GM12864 (cell line): ENCODE data around the gene ERAP2.
A peak's percentile ranks its signal among the peaks of the same experiment; 100 is the strongest.

ENCODE experiments used
- DNase-seq: peaks from one replicate; pipeline ENCODE4 v3.0.0-alpha.2; 2011; ENCODE audit warnings: low read depth
- H3K4me3 ChIP-seq: 2 replicates; pipeline ENCODE4 v1.5.1; 2011; ENCODE audit warnings: mild to moderate bottlenecking, low read depth, low read length, control low read depth
- TF ChIP-seq, protein P1 (sequence below): IDR thresholded peaks from 2 replicates; pipeline ENCODE4 v1.5.1; 2011; ENCODE audit warnings: low read depth, mild to moderate bottlenecking, moderate library complexity, low read length, control low read depth, inconsistent platforms; ENCODE audit errors: missing control alignments

The ERAP2 gene

DNA sequence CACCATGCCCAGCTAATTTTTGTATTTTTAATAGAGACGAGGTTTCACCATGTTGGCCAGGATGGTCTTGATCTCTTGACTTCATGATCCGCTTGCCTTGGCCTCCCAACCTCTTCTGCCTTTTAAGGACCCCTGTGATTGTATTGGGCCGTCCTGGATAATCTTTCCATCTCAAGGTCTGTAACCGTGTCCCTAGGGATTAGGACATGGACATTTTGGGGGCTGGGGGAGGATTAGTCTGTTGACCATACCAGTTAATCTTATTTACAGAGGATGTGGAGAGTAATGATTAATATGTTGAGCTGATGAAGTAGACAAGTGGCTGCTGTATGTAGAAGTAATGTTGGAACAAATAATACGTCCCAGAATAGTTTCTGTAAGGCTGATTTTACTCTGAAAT is 82.7 kb downstream of the ERAP2 start:
- no peak for DNase-seq
- TF ChIP-seq, protein P1, sequence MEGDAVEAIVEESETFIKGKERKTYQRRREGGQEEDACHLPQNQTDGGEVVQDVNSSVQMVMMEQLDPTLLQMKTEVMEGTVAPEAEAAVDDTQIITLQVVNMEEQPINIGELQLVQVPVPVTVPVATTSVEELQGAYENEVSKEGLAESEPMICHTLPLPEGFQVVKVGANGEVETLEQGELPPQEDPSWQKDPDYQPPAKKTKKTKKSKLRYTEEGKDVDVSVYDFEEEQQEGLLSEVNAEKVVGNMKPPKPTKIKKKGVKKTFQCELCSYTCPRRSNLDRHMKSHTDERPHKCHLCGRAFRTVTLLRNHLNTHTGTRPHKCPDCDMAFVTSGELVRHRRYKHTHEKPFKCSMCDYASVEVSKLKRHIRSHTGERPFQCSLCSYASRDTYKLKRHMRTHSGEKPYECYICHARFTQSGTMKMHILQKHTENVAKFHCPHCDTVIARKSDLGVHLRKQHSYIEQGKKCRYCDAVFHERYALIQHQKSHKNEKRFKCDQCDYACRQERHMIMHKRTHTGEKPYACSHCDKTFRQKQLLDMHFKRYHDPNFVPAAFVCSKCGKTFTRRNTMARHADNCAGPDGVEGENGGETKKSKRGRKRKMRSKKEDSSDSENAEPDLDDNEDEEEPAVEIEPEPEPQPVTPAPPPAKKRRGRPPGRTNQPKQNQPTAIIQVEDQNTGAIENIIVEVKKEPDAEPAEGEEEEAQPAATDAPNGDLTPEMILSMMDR, result no peak
- H3K4me3 ChIP-seq, result peak overlapping the region; percentile 46

DNA sequence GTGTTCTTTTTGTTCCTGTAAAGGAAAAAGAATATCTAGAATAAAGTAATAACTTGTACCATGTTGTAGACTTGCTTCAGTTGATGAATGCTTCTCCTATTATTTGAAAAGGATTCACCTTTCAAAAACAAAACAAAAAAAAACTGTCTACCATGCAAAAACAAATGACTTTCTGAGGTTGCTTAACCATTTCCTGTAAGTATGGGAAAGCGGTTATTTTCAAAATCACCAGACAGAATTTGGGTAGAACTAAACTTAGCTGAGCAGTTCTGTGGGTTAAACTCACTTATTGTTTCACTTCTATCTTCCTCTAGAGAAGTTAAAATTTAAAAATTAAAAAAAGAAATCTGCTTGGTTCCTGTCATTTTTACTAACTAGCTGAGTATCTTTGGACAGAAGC is 84.8 kb downstream of the ERAP2 start:
- TF ChIP-seq, protein P1, result no peak
- DNase-seq, result peak; percentile 73
- H3K4me3 ChIP-seq, result no peak overlapping the region

DNA sequence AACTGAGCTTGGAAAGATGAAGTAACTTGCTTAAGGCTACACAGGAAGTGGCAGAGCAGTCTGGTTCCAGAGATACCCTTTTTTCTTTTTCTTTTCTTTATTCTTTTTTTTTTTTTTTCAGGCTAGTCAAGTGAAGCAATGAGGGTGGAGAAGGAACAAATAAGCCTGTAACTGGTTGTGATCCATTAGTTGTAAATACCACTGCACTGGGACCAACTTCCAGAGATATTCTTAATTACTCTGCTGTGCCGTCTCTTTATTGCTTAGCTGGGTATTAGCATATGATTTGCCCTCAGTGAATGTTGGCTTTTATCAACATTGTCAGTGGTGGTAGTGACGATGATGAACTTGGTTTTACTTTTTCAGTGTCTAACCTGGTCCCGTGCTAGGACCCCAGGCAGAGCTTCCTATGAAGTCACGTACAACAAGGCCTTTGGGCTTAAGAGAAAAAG is 86.3 kb downstream of the ERAP2 start:
- no peak overlapping the region for H3K4me3 ChIP-seq
- DNase-seq, result no peak
- TF ChIP-seq, protein P1, result no peak

DNA sequence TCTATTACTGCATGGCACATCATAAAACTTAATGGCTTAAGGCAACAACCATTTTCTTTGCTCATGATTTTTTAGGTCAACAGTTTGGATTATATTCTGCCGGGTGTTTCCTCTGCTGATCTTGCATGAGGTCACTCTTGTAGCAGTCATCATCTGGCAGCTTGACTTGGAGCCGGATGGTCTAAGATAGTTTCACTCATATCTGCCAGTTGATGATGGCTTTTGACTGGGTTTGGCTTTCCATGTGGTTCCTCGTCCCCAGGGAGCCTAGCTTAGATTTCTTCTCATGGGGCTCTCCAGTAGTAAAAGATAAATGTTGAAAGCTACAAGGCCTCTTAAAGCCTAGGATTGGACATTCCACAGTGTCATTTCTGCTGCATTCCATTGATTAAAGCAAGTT is 87.0 kb downstream of the ERAP2 start:
- TF ChIP-seq, protein P1, result no peak
- no peak for DNase-seq

DNA sequence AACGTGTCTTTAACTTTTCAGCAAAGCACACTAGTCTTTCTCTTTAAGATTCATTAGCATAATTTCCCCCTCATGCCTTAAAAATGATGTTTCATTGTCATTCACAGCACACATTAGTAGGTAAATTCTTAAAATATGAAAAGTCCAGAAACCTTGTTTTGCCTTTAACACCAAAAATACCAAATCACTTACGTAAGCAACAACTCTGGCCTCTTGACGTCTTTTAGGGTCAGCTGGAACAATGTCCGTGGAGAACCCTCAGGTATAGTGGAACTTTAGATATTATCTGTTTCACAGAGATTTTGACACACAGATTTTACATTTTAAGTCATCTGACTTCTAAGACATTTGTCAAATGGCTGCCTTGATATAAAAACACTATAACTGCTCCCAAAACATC is 90.5 kb downstream of the ERAP2 start:
- DNase-seq, result no peak
- TF ChIP-seq, protein P1, result no peak
- no peak overlapping the region for H3K4me3 ChIP-seq

More for the DNA sequence above, 87.0 kb downstream of the ERAP2 start:
- no peak overlapping the region for H3K4me3 ChIP-seq

DNA sequence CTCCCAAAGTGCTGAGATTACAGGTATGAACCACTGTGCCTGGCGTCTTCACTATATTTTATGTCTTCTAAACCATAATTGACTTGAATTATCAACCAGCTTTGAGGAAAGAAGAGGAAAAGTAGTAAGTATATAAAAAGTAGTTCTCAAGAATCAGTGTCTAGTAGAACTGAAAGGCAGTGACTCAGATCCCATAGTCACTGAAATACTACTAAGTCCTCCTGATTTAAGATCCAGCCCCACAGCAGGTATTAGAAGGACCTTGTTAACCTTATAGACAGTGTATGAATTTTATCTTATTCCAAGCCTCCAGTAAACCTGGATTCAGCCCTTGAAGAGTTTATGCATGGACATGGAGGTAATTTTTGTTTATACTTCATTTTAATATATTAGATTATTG is 91.1 kb downstream of the ERAP2 start:
- H3K4me3 ChIP-seq, result no peak overlapping the region
- no peak for DNase-seq
- TF ChIP-seq, protein P1, result no peak

DNA sequence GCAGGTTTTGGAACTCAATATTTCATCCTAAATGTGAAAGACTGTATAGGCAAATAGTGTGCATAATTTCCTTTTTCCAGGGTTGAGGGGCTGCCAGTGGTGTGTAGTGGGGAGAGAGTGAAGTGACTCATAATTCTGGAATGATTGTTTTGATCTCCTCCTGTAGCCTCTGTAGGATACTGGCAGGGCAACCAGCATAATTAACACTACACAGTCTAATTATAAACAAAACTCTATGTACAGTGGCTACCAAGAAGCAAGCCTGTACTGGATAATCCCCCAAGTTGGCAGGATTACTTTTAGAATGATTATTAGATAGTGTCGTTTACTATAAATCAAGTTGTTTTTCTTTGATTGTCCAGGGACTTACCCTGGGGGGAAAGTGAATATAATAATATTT is 91.8 kb downstream of the ERAP2 start:
- DNase-seq, result no peak
- TF ChIP-seq, protein P1, result no peak
- no peak overlapping the region for H3K4me3 ChIP-seq
